Uterus (tissue), 2 donors: ENCODE measurements around the gene INPP5A.

Experiments used
- POLR2A ChIP-seq, 2 donors: fragments of 450-650 bp; IDR thresholded peaks; one replicate each; pipeline ENCODE4 v1.6.1; 2016; ENCODE audit warnings: antibody characterized with exemption in 2 of 2, mild to moderate bottlenecking in 1 of 2, moderate library complexity in 1 of 2
- TF ChIP-seq, protein P1 (sequence below), 4 experiments: fragments of 200-600 bp in 2 of 4; fragments of 450-650 bp in 2 of 4; sonication (generic) in 2 of 4; IDR thresholded peaks; one replicate each; pipeline ENCODE4 v1.5.1; 2016 to 2019; ENCODE audit warnings: antibody characterized with exemption in 4 of 4, mild to moderate bottlenecking in 2 of 4, moderate library complexity in 1 of 4

DNA sequence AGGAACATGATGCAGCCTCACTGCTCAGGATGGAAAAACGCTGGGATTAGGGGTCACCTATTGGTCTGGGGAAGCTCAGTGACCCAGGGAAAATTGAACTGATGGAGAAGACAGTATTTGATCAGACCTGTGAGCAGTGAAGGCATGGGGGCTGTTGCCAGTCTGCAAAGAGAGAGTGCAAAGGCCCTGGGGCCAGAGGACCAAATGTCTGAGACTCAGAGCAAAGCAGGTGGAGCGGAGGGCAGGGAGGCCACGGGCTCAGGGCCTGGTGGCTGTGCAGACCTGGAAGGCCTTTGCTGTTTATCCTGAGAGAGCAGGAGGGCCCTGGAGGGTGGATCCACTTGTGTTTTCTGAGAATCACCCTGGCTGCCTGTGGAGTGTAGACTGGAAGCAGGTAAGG is 67.1 kb downstream of the INPP5A start:
- TF ChIP-seq POLR2A (IDR thresholded peaks at IDR 0.05), result no peak
- TF ChIP-seq, protein P1, sequence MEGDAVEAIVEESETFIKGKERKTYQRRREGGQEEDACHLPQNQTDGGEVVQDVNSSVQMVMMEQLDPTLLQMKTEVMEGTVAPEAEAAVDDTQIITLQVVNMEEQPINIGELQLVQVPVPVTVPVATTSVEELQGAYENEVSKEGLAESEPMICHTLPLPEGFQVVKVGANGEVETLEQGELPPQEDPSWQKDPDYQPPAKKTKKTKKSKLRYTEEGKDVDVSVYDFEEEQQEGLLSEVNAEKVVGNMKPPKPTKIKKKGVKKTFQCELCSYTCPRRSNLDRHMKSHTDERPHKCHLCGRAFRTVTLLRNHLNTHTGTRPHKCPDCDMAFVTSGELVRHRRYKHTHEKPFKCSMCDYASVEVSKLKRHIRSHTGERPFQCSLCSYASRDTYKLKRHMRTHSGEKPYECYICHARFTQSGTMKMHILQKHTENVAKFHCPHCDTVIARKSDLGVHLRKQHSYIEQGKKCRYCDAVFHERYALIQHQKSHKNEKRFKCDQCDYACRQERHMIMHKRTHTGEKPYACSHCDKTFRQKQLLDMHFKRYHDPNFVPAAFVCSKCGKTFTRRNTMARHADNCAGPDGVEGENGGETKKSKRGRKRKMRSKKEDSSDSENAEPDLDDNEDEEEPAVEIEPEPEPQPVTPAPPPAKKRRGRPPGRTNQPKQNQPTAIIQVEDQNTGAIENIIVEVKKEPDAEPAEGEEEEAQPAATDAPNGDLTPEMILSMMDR (IDR thresholded peaks at IDR 0.05), result no peak
